ENCODE measurements around the gene STYK1.

DNA sequence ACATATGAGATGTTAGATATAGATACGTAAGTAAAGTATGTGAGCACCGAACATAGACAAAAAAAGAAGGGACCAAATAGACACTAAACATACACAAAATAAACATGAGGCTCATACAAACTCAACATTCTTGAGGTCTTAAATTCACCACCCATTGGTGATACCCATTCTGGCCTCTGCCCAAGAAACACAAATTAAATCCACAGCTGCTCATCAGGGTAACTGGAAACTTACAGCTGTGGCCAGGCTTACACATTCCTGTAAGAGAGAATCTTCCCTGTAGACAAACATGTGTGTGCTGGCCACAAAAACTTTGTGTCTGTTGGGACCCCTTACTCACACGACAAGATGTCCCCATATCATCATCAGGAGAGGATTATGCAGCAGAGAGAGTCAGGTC lies 82.9 kb downstream of the STYK1 start:
- TF ChIP-seq, protein P1, sequence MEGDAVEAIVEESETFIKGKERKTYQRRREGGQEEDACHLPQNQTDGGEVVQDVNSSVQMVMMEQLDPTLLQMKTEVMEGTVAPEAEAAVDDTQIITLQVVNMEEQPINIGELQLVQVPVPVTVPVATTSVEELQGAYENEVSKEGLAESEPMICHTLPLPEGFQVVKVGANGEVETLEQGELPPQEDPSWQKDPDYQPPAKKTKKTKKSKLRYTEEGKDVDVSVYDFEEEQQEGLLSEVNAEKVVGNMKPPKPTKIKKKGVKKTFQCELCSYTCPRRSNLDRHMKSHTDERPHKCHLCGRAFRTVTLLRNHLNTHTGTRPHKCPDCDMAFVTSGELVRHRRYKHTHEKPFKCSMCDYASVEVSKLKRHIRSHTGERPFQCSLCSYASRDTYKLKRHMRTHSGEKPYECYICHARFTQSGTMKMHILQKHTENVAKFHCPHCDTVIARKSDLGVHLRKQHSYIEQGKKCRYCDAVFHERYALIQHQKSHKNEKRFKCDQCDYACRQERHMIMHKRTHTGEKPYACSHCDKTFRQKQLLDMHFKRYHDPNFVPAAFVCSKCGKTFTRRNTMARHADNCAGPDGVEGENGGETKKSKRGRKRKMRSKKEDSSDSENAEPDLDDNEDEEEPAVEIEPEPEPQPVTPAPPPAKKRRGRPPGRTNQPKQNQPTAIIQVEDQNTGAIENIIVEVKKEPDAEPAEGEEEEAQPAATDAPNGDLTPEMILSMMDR (IDR thresholded peaks at IDR 0.05), result no peak
- TF ChIP-seq POLR2A (IDR thresholded peaks at IDR 0.05), result no peak
